HCT116 (cell line): ENCODE results near the gene KIF26B. TPM values are rescaled to one million over a fixed set of nuclear protein-coding genes. Genes with fewer than 3 reads are reported as not detected.

Experiments used
- ATAC-seq: fragments of 200-7000 bp; cut with Tn5 transposase; 2 replicates; pipeline ENCODE4 v1.9.1; 2020; ENCODE audit warnings: mild to moderate bottlenecking, moderate library complexity
- BruUV-seq: library from RNA; stranded (reverse); fragments of 400-500 nt; replicated peaks from 2 replicates; lab custom pipeline; 2021; lab: Mats Ljungman, UMichigan
- CTCF ChIA-PET: fragments of 300-600 bp; sonication (Branson Sonifier 250); formaldehyde crosslinking; loops from one replicate; lab custom pipeline; 2021; ENCODE audit warnings: antibody characterized with exemption; lab: Charles Lee
- POLR2A ChIA-PET: fragments of 300-600, 350-600 bp; sonication (Branson Sonifier 250); formaldehyde crosslinking; loops from one replicate; lab custom pipeline; 2021; ENCODE audit warnings: antibody characterized with exemption; lab: Charles Lee
- RAD21 ChIA-PET, 2 experiments: fragments of 300-600 bp; sonication (Branson Sonifier 250); formaldehyde crosslinking; loops; one replicate each; lab custom pipeline; 2023; ENCODE audit warnings: low total read pairs in 2 of 2; ENCODE audit not compliant: uncharacterized antibody in 2 of 2, unreplicated experiment in 2 of 2, low non-redundant PET in 1 of 2; lab: Charles Lee
- DNase-seq: peaks from one replicate; pipeline ENCODE4 v3.0.0-alpha.2; 2010; ENCODE audit warnings: low read depth, low spot score
- H2AFZ ChIP-seq: fragments of 200-600 bp; shearing (Covaris generic), sonication (generic); 2 replicates; pipeline ENCODE4 v1.6.1; 2017; ENCODE audit warnings: low read depth, mixed run types, mixed read lengths, antibody characterized with exemption, low read length; ENCODE audit not compliant: poor library complexity, severe bottlenecking
- H3K27ac ChIP-seq: 2 replicates; pipeline ENCODE4 v1.5.1; 2012; ENCODE audit warnings: low read depth, low read length
- H3K27me3 ChIP-seq: fragments of 200-600 bp; sonication (generic); 2 replicates; pipeline ENCODE4 v1.6.1; 2016; ENCODE audit warnings: mixed run types, low read length, mixed read lengths; ENCODE audit not compliant: insufficient read depth
- H3K36me3 ChIP-seq, 2 experiments: fragments of 200-500 bp in 1 of 2; fragments of 200-600 bp in 1 of 2; sonication (Bioruptor generic) in 1 of 2; sonication (generic) in 1 of 2; 2 replicates each; pipeline versions ENCODE4 v1.5.1 to v1.6.1; 2014 to 2016; ENCODE audit warnings: low read length in 2 of 2, inconsistent platforms in 1 of 2, mixed read lengths in 1 of 2, mixed run types in 1 of 2; ENCODE audit not compliant: insufficient read depth in 2 of 2, control insufficient read depth in 1 of 2
- H3K4me1 ChIP-seq, 2 experiments: fragments of 200-600 bp in 1 of 2; sonication (generic) in 1 of 2; 2 replicates each; pipeline versions ENCODE4 v1.5.1 to v1.6.1; 2012 to 2017; ENCODE audit warnings: low read length in 2 of 2, inconsistent platforms in 1 of 2, mild to moderate bottlenecking in 1 of 2, mixed read lengths in 1 of 2, mixed run types in 1 of 2, moderate library complexity in 1 of 2; ENCODE audit not compliant: insufficient read depth in 2 of 2, control insufficient read depth in 1 of 2
- H3K4me2 ChIP-seq: fragments of 200-600 bp; sonication (generic); 2 replicates; pipeline ENCODE4 v1.6.1; 2017; ENCODE audit warnings: mixed run types, low read length, mixed read lengths
- H3K4me3 ChIP-seq, 2 experiments: fragments of 200-600 bp in 1 of 2; sonication (generic) in 1 of 2; replicated peaks in 1 of 2; 2 replicates each; pipeline ENCODE4 v1.5.1; 2011 to 2016; ENCODE audit warnings: low read length in 2 of 2, control low read depth in 1 of 2, low read depth in 1 of 2, mild to moderate bottlenecking in 1 of 2, mixed read lengths in 1 of 2, mixed run types in 1 of 2
- H3K79me2 ChIP-seq: fragments of 200-600 bp; sonication (generic); 2 replicates; pipeline ENCODE4 v1.6.1; 2017; ENCODE audit warnings: mild to moderate bottlenecking, mixed run types, low read length, moderate library complexity, mixed read lengths; ENCODE audit not compliant: insufficient read depth
- H3K9ac ChIP-seq: fragments of 200-600 bp; sonication (generic); 2 replicates; pipeline ENCODE4 v1.6.1; 2016; ENCODE audit warnings: low read length, mixed read lengths
- H3K9me2 ChIP-seq: fragments of 200-600 bp; sonication (generic), shearing (Covaris generic); 2 replicates; pipeline ENCODE4 v1.6.1; 2017; ENCODE audit warnings: mixed run types, mild to moderate bottlenecking, moderate library complexity; ENCODE audit not compliant: insufficient read depth
- H3K9me3 ChIP-seq, 2 experiments: fragments of 200-500 bp in 1 of 2; fragments of 200-600 bp in 1 of 2; sonication (Bioruptor generic) in 1 of 2; sonication (generic) in 1 of 2; 2 replicates each; pipeline ENCODE4 v1.6.1; 2014 to 2017; ENCODE audit warnings: low read length in 2 of 2, mixed read lengths in 2 of 2, inconsistent platforms in 1 of 2, low read depth in 1 of 2, mild to moderate bottlenecking in 1 of 2, mixed run types in 1 of 2, moderate library complexity in 1 of 2; ENCODE audit not compliant: control insufficient read depth in 1 of 2, insufficient read depth in 1 of 2
- H4K20me1 ChIP-seq: fragments of 200-600 bp; sonication (generic), shearing (Covaris generic); 2 replicates; pipeline ENCODE4 v1.6.1; 2017; ENCODE audit warnings: mixed run types, mild to moderate bottlenecking, moderate library complexity; ENCODE audit not compliant: insufficient read depth
- SIN3A ChIP-seq: IDR thresholded peaks from 2 replicates; pipeline ENCODE4 v1.6.1; 2012; ENCODE audit warnings: low read depth
- SRF ChIP-seq: IDR thresholded peaks from 2 replicates; pipeline ENCODE4 v1.6.1; 2012; ENCODE audit warnings: low read depth
- YY1 ChIP-seq: IDR thresholded peaks from 2 replicates; pipeline ENCODE4 v1.6.1; 2011; ENCODE audit warnings: low read length, low read depth, moderate library complexity, mild to moderate bottlenecking; ENCODE audit not compliant: insufficient replicate concordance; ENCODE audit errors: extremely low read depth
- intact Hi-C: fragments of 100-400 bp; cut with micrococcal nuclease; formaldehyde crosslinking; loops from 2 replicates; pipeline ENCODE4 v1.10.0; 2022
- total RNA-seq: library from RNA; stranded (reverse); gene quantifications from one replicate; pipeline ENCODE4 v1.2.1, GENCODE V29; 2021; ENCODE audit not compliant: unreplicated experiment
- TF ChIP-seq, protein P1 (sequence below): IDR thresholded peaks from 2 replicates; pipeline ENCODE4 v1.6.1; 2012; ENCODE audit warnings: low read depth
- TF ChIP-seq, protein P2 (sequence below), 3 experiments: fragments of 200-600 bp in 1 of 3; sonication (generic) in 1 of 3; IDR thresholded peaks in 2 of 3; conservative IDR thresholded peaks in 1 of 3; 2 replicates each; pipeline ENCODE4 v1.5.1; 2012 to 2017; ENCODE audit warnings: low read depth in 2 of 3, low read length in 2 of 3, antibody characterized with exemption in 1 of 3, borderline replicate concordance in 1 of 3, control low read depth in 1 of 3, mild to moderate bottlenecking in 1 of 3, mixed read lengths in 1 of 3, mixed run types in 1 of 3, moderate library complexity in 1 of 3; ENCODE audit not compliant: insufficient read depth in 1 of 3

Gene KIF26B
- total RNA-seq, 1 experiment from 2014 or later, result 0.49 TPM

DNA sequence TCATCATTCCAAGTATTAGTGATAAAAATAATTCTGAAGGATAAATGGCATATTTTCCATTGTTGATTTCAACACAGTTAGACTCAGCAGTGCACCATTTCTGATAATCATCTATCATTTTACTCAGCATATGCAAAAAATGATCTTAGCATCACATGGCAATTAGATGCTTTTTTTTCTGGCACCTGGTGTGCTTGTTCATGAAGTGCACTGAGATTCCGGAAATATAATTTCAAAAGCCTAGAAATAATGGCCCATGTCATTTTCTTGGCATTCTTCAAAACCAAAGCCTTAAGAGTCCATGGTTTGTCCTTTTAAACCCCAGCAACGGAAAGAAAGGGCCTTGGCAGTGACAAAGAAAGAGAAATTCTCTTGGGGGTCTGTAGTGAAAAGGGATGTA, 278.8 kb downstream of the KIF26B start (continued):
- TF ChIP-seq SRF, result no peak
- TF ChIP-seq, protein P1, sequence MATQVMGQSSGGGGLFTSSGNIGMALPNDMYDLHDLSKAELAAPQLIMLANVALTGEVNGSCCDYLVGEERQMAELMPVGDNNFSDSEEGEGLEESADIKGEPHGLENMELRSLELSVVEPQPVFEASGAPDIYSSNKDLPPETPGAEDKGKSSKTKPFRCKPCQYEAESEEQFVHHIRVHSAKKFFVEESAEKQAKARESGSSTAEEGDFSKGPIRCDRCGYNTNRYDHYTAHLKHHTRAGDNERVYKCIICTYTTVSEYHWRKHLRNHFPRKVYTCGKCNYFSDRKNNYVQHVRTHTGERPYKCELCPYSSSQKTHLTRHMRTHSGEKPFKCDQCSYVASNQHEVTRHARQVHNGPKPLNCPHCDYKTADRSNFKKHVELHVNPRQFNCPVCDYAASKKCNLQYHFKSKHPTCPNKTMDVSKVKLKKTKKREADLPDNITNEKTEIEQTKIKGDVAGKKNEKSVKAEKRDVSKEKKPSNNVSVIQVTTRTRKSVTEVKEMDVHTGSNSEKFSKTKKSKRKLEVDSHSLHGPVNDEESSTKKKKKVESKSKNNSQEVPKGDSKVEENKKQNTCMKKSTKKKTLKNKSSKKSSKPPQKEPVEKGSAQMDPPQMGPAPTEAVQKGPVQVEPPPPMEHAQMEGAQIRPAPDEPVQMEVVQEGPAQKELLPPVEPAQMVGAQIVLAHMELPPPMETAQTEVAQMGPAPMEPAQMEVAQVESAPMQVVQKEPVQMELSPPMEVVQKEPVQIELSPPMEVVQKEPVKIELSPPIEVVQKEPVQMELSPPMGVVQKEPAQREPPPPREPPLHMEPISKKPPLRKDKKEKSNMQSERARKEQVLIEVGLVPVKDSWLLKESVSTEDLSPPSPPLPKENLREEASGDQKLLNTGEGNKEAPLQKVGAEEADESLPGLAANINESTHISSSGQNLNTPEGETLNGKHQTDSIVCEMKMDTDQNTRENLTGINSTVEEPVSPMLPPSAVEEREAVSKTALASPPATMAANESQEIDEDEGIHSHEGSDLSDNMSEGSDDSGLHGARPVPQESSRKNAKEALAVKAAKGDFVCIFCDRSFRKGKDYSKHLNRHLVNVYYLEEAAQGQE, result no peak
- no peak for TF ChIP-seq YY1

DNA sequence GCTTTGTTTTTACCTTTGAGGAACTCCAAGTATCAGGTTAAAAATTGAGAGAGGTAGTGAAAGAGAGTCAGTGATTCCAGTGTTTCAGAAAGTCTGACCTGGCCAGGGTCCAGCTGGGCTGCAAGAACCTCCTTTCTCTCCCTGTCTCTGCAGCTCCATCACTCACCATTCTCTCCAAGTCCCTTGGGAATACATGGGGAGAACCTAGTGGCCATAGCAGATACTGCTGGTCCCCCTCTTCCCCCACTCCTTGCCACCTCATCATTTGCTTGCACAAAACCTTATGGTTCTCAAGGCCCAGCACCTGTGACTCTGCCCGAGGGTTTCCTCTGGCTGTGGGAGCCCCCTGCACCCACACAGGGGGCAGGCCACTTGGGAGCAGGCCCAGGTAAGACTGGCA, 279.5 kb downstream of the KIF26B start:
- Histone ChIP-seq H4K20me1 (no peaks in the 10 kb centered on the region), H3K36me3 (no peaks in the 10 kb centered on the region), H2AFZ (no peak overlapping the region), H3K27ac (no peak overlapping the region), H3K9ac (no peak overlapping the region), H3K4me3 (no peak overlapping the region), H3K4me2 (no peak overlapping the region), H3K9me2 (no peaks in the 10 kb centered on the region), H3K4me1 (no peaks in the 10 kb centered on the region), H3K9me3 (no peaks in the 10 kb centered on the region), H3K27me3 (0 out of 2 replicates have a peak, but pooled peaks cover 17% of the 10 kb centered on the region), H3K79me2 (no peaks in the 10 kb centered on the region)
- intact Hi-C loops, result no loop called here
- ATAC-seq (peak; percentile 76), DNase-seq (peak; percentile 2)
- RAD21 ChIA-PET, result no interaction called here
- CTCF ChIA-PET, result no interaction called here
- BruUV-seq, result no TSS peak
- POLR2A ChIA-PET, result no interaction called here
- TF ChIP-seq SIN3A, result no peak
- no peak for TF ChIP-seq YY1
- TF ChIP-seq, protein P2, sequence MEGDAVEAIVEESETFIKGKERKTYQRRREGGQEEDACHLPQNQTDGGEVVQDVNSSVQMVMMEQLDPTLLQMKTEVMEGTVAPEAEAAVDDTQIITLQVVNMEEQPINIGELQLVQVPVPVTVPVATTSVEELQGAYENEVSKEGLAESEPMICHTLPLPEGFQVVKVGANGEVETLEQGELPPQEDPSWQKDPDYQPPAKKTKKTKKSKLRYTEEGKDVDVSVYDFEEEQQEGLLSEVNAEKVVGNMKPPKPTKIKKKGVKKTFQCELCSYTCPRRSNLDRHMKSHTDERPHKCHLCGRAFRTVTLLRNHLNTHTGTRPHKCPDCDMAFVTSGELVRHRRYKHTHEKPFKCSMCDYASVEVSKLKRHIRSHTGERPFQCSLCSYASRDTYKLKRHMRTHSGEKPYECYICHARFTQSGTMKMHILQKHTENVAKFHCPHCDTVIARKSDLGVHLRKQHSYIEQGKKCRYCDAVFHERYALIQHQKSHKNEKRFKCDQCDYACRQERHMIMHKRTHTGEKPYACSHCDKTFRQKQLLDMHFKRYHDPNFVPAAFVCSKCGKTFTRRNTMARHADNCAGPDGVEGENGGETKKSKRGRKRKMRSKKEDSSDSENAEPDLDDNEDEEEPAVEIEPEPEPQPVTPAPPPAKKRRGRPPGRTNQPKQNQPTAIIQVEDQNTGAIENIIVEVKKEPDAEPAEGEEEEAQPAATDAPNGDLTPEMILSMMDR (IDR thresholded peaks at IDR 0.05 in 2 of 3, conservative IDR thresholded peaks at IDR 0.05 in 1 of 3; ENCODE audit: borderline replicate concordance in 1 of 3, insufficient read depth in 1 of 3, low read depth in 2 of 3, low read length in 2 of 3), result peak in 2 of 3 experiments; percentile 21 to 38; a peak in 3 of 6 replicates
